Stimulated activated CD4-positive, alpha-beta T cell treated with anti-CD3 and anti-CD28 coated beads, Interleukin-4, amount 100 ng/mL, for 4 hours (primary cell): ENCODE measurements around the gene SHTN1.

Experiments used
- DNase-seq, 2 experiments: peaks; one replicate each; pipeline ENCODE4 v3.0.0-alpha.2; 2020

The SHTN1 gene

DNA sequence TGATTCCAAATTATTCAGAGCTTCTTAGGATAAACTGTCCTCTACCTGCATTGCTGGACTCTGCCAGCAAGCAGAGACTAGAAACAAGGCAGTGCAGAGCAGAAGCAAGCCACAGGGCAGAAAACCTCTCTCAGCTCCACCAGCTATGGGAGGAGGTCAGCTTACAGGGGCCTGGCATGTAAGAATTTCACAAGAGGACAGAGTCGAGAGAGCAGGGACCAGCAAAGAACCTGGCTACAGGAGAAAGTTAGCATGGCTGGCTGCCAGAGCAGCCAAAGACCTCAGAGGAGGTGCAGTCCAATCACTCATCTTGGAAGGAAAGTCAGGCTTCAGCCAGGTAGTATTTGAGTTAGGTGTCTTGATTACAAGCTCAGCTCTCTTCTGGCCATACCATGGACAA lies 92.8 kb downstream of the SHTN1 start:
- DNase-seq = no peak

GRCh38 chr10:116910910-116911309 lies 94.1 kb downstream of the SHTN1 start:
- DNase-seq = no peak

DNA sequence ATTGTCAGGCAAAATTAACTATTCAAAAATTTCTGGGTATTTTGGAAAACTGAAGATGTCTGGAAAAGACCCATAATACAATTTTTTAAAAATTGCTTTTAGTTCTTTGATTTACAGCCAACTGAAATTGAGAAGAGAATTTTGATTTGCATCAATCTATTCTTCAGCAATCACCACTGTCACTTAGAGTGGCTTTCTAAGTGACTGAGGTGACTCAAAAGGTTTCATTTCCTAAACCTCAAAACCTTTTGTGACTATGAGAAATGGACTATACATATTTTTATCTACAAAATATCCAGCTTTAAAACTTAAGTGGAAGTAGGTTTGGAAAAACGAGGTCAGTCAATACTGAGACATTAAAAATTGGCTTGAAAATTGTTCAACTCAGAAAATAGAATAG lies 95.7 kb downstream of the SHTN1 start:
- DNase-seq = no peak

- DNase-seq = no peak
Measured at GRCh38 chr10:116907245-116907987, 97.6 kb downstream of the SHTN1 start.

GRCh38 chr10:116905845-116906210 lies 99.2 kb downstream of the SHTN1 start:
- DNase-seq = no peak

- DNase-seq = no peak
Measured at GRCh38 chr10:116899626-116900025, 105.4 kb downstream of the SHTN1 start.

GRCh38 chr10:116893686-116894037 lies 111.3 kb downstream of the SHTN1 start:
- DNase-seq = no peak

- DNase-seq = no peak
Measured at GRCh38 chr10:116892907-116893685, 111.9 kb downstream of the SHTN1 start.

DNA sequence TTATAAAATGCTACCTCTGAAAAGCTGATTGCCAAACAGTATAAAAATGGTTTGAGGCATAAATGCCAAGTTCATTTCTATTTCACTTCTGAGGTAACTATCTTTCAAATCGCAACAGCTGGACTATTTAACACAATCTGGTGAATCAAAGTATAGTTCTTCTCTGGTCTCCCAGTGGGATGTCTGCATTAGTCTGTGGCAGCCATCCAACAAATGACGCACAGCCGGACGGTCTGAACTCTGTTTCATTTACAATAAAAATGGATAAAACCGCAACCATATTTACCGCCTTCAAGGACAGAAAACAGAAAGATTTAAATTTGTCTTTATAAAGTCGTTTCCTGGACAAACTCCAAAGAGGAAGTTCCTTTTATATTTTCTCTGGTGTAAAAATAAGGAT lies 113.8 kb downstream of the SHTN1 start:
- no peak for DNase-seq

- no peak for DNase-seq
Measured at GRCh38 chr10:116889066-116889465, 115.9 kb downstream of the SHTN1 start.

GRCh38 chr10:116888380-116889055 lies 116.5 kb downstream of the SHTN1 start:
- no peak for DNase-seq

DNA sequence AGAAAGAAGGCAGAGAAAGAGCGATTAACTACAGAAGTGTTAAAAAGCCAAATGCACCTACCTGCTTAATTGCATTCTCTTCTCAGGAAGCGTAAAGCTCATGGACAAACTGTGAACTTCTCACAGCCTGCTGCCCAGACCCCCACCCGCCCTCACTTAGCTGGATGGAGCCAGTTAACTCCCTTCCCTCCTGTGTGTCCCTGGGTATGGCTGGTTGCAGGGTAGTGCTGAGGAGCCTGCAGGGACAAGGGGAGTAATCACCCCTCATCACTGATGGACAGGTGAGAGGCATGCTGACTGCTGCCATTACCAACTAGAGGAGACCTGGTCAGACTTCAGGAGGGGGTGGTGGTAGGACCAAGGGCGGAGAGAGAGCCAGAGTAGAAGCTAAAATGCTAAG lies 118.2 kb downstream of the SHTN1 start:
- no peak for DNase-seq

- no peak for DNase-seq
Measured at GRCh38 chr10:116882639-116883038, 122.3 kb downstream of the SHTN1 start.

DNA sequence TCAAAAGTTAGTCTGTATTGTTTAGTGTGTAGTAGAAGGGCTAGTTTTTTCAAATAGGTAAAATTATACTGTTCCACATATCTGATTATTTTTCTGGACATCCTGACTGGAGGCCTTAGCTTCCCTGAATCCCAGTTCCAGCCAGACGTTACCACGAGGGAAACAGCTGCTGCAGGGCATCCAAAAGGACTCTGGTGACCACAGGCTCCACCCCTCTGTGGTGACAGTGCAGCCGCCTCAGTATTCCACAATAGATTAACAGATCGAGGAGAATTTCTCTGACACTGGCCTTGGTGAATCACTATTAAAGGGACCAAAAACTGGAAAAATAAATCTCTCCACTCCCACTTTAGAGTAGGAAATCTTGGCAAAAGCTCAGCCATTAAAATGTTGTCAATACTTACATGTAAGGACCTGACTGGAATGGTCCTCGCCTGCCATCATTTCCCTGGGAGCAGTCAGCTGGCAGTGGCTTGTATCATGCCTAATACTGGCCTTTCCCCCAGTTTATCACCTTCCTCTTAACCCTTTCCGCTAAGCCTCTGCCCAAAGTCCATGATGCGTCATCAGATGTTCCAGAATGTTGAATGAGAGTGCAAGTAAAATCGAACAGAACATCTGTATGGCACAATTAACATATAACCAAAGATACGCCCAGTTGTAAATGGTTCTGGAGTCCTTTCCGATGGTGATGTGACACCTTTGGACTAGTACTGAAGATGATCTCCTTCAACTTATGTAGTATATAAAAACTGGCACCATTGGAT lies 124.1 kb downstream of the SHTN1 start:
- DNase-seq = no peak

DNA sequence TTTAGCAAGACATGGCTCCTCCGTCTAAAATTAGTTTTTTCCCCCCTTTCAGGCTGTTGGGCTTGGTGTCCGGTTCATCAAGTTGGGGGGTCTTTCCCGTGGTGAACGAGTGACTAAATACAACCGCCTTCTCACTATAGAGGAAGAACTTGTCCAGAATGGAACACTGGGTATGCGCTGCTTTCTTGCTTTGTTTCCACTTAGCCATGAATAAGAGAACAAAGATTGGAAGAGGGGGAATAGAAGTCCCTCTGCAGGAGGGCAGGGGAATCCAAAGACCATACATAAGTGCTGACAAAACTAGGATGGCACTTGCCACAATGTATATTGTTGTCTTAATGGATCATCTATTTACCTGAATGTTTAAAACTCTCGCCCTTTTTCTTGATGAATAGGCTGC lies 125.2 kb downstream of the SHTN1 start:
- no peak for DNase-seq

GRCh38 chr10:116878123-116878522 lies 126.9 kb downstream of the SHTN1 start:
- DNase-seq = no peak

DNA sequence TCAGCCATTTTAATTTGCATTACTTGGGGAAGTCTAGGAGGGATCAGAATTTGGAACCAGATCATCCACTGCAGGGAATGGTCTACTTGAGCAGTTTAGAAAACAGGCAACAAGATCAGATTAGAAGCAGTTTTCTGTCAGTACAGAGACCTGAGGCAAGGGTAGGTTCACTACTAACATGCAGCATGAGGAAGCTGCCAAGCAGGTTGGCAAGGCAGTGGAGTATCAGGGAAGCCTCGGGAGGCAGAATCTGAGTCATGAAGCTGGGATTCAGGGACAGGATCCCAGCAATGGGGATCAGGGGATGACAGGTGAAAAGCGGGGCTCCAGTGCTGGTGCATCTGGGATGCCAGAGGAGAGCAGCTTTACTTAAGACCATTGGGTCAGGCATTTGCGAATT lies 127.6 kb downstream of the SHTN1 start:
- no peak for DNase-seq

- DNase-seq = no peak
Measured at GRCh38 chr10:116875897-116876296, 129.1 kb downstream of the SHTN1 start.

- DNase-seq = no peak
Measured at GRCh38 chr10:116873134-116873533, 131.9 kb downstream of the SHTN1 start.

GRCh38 chr10:116870949-116871348 lies 134.0 kb downstream of the SHTN1 start:
- no peak for DNase-seq

GRCh38 chr10:116868722-116869121 lies 136.3 kb downstream of the SHTN1 start:
- DNase-seq = no peak

DNA sequence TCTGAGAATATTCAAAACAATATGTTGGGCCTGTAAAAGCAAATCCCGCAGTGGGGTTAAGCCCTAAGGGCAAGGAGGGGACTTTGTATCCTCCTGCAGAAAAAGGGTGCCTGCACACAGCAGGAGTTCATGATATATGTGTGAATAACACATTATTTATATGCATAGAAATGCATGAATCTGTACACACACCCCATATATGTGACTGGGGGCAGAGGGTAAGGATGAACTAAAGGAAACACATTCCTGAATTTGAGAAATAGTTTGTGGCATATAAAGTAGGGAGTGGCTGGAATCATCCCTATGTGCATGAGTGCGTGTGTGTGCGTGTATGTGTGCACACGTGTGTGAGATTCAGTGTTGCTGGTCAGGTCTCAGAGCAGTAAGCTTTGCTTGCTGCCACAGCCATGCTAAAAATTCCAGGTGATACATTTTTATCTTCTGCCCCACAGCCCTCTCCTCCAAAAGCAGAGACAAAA lies 136.8 kb downstream of the SHTN1 start:
- no peak for DNase-seq

DNA sequence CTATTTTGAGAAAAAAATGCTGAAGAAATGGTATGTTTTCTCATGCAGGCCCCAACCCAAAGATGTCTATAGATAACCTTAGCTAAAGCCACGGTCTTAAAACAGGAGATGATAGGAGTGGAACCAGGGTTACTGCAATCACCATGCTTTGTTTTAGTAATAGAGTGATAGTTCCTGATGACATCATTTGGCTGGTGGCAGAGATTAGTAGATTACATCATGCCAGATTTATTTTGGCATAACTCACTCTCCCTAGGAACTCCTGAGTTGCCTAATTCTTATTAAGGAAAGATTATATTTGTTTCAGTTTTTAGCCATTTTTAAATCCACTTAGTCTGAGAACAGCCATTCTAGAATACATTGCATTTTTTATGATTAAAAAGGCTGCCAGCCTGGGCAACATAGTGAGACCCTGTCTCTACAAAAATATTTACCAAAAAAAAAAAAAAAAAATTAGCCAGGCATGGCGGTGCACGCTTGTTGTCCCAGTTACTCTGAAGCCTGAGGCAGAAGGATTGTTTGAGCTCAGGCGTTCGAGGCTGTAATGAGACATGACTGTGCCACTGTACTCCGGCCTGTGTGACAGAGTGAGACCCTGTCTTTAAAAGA lies 137.9 kb downstream of the SHTN1 start:
- DNase-seq = no peak
